Fibroblast of lung (primary cell): ENCODE results near the gene KRTAP5-1. TPM values are rescaled to one million over a fixed set of nuclear protein-coding genes. Genes with fewer than 3 reads are reported as not detected.
A peak's percentile ranks its signal among the peaks of the same experiment; 100 is the strongest.

Experiments used
- DNase-seq, 2 donors: peaks; one replicate each; pipeline versions ENCODE4 v3.0.0 to v3.0.0-alpha.2; 2010; ENCODE audit warnings: low read depth in 2 of 2
- H2AFZ ChIP-seq: 2 replicates; pipeline ENCODE4 v1.5.1; 2012; ENCODE audit warnings: low read length, control low read depth, inconsistent platforms
- H3K27ac ChIP-seq: 2 replicates; pipeline ENCODE4 v1.5.1; 2011; ENCODE audit warnings: low read length, control low read depth; ENCODE audit not compliant: insufficient read depth
- H3K27me3 ChIP-seq: 2 replicates; pipeline ENCODE4 v1.5.1; 2011; ENCODE audit warnings: mild to moderate bottlenecking, low read length; ENCODE audit not compliant: control insufficient read depth, insufficient read depth
- H3K36me3 ChIP-seq: 2 replicates; pipeline ENCODE4 v1.5.1; 2011; ENCODE audit warnings: low read length; ENCODE audit not compliant: control insufficient read depth, insufficient read depth
- H3K4me1 ChIP-seq: 2 replicates; pipeline ENCODE4 v1.5.1; 2011; ENCODE audit warnings: low read length; ENCODE audit not compliant: control insufficient read depth, insufficient read depth; ENCODE audit errors: extremely low read depth
- H3K4me2 ChIP-seq: 2 replicates; pipeline ENCODE4 v1.5.1; 2011; ENCODE audit warnings: low read length, control low read depth; ENCODE audit not compliant: insufficient read depth; ENCODE audit errors: extremely low read depth
- H3K4me3 ChIP-seq, 4 experiments: fragments of 200-600 bp in 1 of 4; sonication (generic) in 1 of 4; replicated peaks in 1 of 4; 2 replicates each; pipeline ENCODE4 v1.5.1; 2011 to 2016; ENCODE audit warnings: low read length in 4 of 4, low read depth in 3 of 4, mild to moderate bottlenecking in 3 of 4, control low read depth in 2 of 4, inconsistent platforms in 1 of 4, mixed read lengths in 1 of 4; ENCODE audit not compliant: insufficient read depth in 1 of 4; ENCODE audit errors: control extremely low read depth in 1 of 4
- H3K79me2 ChIP-seq: 2 replicates; pipeline ENCODE4 v1.5.1; 2012; ENCODE audit warnings: mild to moderate bottlenecking, low read length, inconsistent platforms; ENCODE audit not compliant: control insufficient read depth, insufficient read depth
- H3K9ac ChIP-seq: 2 replicates; pipeline ENCODE4 v1.5.1; 2011; ENCODE audit warnings: mild to moderate bottlenecking, low read length, control low read depth; ENCODE audit not compliant: insufficient read depth
- H3K9me3 ChIP-seq: 2 replicates; pipeline ENCODE4 v1.5.1; 2012; ENCODE audit warnings: low read depth, low read length; ENCODE audit not compliant: control insufficient read depth, insufficient read depth
- H4K20me1 ChIP-seq: 2 replicates; pipeline ENCODE4 v1.5.1; 2011; ENCODE audit warnings: low read length; ENCODE audit not compliant: control insufficient read depth, insufficient read depth; ENCODE audit errors: extremely low read depth
- EZH2 ChIP-seq: IDR thresholded peaks from 2 replicates; pipeline ENCODE4 v1.5.1; 2012; ENCODE audit warnings: low read length, control low read depth, mild to moderate bottlenecking; ENCODE audit errors: missing control alignments
- polyA plus RNA-seq, 2 donors: library from polyadenylated mRNA; depleted of rRNA in 1 of 2; stranded (reverse) in 1 of 2; unstranded in 1 of 2; fragments of >200 nt; gene quantifications; 2 replicates each; pipeline ENCODE4 v1.2.1, GENCODE V29; 2011 to 2012; ENCODE audit warnings: missing spikeins in 1 of 2
- total RNA-seq: library from RNA; depleted of rRNA; stranded (reverse); fragments of >200 nt; gene quantifications from 2 replicates; pipeline ENCODE4 v1.2.1, GENCODE V29; 2014
- TF ChIP-seq, protein P1 (sequence below), 2 donors: IDR thresholded peaks in 1 of 2; conservative IDR thresholded peaks in 1 of 2; 1 replicate in 1 of 2; 2 replicates in 1 of 2; pipeline ENCODE4 v1.5.1; 2011 to 2012; ENCODE audit warnings: low read length in 2 of 2, control low read depth in 1 of 2, inconsistent platforms in 1 of 2, low read depth in 1 of 2, mild to moderate bottlenecking in 1 of 2

Gene KRTAP5-1
- total and polyA plus RNA-seq, 2 donors (not counting 1 experiment from before 2014, with no cell fraction given) = not detected

DNA sequence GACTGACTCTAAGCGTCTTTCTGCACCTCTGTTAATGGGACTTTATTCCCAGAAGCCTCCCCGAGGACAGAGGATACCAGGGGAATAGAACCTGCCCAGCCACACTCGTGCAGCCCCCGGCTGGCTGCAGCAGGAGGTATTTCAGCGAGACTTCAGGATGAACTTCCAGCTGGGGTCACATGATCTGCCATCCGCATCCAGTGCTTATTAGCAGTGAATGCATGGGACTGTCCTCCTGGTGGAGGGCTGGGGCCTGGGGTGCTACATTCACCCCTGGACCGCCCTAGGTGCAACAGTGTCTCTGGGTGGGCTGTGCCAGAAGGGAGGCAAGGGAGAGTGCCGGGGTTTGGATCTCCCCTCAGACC is 14.6 kb downstream of the KRTAP5-1 start:
- DNase-seq = no peak
- peaks cover 28% of the 10 kb centered on the region for H3K27me3 ChIP-seq
- H2AFZ ChIP-seq = no peak overlapping the region
- TF ChIP-seq, protein P1, sequence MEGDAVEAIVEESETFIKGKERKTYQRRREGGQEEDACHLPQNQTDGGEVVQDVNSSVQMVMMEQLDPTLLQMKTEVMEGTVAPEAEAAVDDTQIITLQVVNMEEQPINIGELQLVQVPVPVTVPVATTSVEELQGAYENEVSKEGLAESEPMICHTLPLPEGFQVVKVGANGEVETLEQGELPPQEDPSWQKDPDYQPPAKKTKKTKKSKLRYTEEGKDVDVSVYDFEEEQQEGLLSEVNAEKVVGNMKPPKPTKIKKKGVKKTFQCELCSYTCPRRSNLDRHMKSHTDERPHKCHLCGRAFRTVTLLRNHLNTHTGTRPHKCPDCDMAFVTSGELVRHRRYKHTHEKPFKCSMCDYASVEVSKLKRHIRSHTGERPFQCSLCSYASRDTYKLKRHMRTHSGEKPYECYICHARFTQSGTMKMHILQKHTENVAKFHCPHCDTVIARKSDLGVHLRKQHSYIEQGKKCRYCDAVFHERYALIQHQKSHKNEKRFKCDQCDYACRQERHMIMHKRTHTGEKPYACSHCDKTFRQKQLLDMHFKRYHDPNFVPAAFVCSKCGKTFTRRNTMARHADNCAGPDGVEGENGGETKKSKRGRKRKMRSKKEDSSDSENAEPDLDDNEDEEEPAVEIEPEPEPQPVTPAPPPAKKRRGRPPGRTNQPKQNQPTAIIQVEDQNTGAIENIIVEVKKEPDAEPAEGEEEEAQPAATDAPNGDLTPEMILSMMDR (conservative IDR thresholded peaks at IDR 0.05 in 1 of 2, IDR thresholded peaks at IDR 0.05 in 1 of 2; ENCODE audit: low read depth in 1 of 2, low read length in 2 of 2) = no peak
- no peaks in the 10 kb centered on the region for H3K36me3 ChIP-seq
- no peak overlapping the region for H3K27ac ChIP-seq
- no peaks in the 10 kb centered on the region for H3K79me2 ChIP-seq
- no peak overlapping the region for H3K9ac ChIP-seq
- no peaks in the 10 kb centered on the region for H3K4me1 ChIP-seq
- no peak overlapping the region for H3K4me2 ChIP-seq
- H3K9me3 ChIP-seq = no peaks in the 10 kb centered on the region
- peak overlapping the region in 1 of 4 experiments; percentile 57 for H3K4me3 ChIP-seq
- H4K20me1 ChIP-seq = no peaks in the 10 kb centered on the region

DNA sequence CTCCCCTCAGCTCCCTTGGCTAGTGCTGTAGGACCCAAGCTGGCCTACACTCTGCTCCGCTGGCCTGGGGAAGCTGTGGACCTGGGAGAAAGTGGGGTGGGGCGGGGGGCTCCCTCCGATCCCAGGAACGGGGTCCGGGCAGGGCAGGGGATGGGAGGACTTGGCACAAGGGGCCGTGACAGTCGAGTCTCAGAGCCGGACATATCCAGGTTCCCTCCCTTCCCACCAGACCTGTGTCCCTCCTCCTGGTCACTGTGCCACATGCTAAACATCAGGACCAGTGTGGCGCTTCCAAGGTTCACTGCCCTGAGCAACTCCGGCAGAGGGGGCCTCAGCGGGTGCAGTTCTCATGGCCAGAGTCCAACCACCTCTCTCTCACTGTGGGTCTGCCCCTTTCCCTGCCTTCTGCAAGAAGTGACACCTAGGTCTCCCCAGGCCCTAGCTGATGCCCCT is 15.1 kb downstream of the KRTAP5-1 start:
- no peak for DNase-seq
- H3K9ac ChIP-seq = no peak overlapping the region
- H3K79me2 ChIP-seq = no peaks in the 10 kb centered on the region
- peaks cover 28% of the 10 kb centered on the region for H3K27me3 ChIP-seq
- no peak for TF ChIP-seq EZH2
- TF ChIP-seq, protein P1 (conservative IDR thresholded peaks at IDR 0.05 in 1 of 2, IDR thresholded peaks at IDR 0.05 in 1 of 2; ENCODE audit: low read depth in 1 of 2, low read length in 2 of 2) = no peak
- H3K9me3 ChIP-seq = no peaks in the 10 kb centered on the region
- no peak overlapping the region for H3K27ac ChIP-seq
- no peaks in the 10 kb centered on the region for H4K20me1 ChIP-seq
- H3K36me3 ChIP-seq = no peaks in the 10 kb centered on the region
- no peak overlapping the region for H3K4me3 ChIP-seq
- H3K4me1 ChIP-seq = no peaks in the 10 kb centered on the region
- no peak overlapping the region for H3K4me2 ChIP-seq
- H2AFZ ChIP-seq = no peak overlapping the region

DNA sequence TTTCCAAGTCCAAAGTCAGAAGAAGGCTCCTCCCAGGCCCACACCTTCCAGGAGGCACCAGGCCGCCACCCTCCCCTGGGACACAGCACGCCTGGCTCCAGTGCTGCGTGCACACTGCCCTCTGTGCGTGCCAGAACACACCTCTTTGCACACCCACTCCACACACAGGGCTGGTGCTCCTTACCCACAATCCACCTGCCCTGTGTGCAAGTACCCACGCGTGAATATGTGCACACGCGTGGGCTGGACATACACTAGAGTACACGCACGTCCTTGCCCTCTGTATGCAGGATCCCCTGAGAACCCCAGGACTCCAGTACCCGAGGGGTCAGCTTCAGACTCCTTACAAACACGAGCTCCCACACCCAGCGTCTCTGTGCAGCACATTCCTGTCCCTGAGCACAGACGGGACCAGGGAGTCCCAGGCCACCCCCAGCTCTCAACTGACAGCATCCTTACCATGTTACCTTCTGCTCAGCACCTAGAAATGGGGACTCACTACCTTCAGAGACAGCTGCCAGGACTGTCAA is 15.8 kb downstream of the KRTAP5-1 start:
- Histone ChIP-seq H4K20me1 (no peaks in the 10 kb centered on the region), H3K4me3 (no peak overlapping the region), H2AFZ (no peak overlapping the region), H3K79me2 (no peaks in the 10 kb centered on the region), H3K9me3 (no peaks in the 10 kb centered on the region), H3K9ac (no peak overlapping the region), H3K27ac (no peak overlapping the region), H3K36me3 (no peaks in the 10 kb centered on the region), H3K4me2 (no peak overlapping the region), H3K4me1 (no peaks in the 10 kb centered on the region), H3K27me3 (peaks cover 27% of the 10 kb centered on the region)
- no peak for DNase-seq
- TF ChIP-seq, protein P1 (conservative IDR thresholded peaks at IDR 0.05 in 1 of 2, IDR thresholded peaks at IDR 0.05 in 1 of 2; ENCODE audit: low read depth in 1 of 2, low read length in 2 of 2) = no peak
- no peak for TF ChIP-seq EZH2
